Karpas-422 (cell line): Measurements from ENCODE around the gene SCUBE3. TPM values are rescaled to one million over a fixed set of nuclear protein-coding genes. Genes with fewer than 3 reads are reported as not detected.

Experiments used
- DNase-seq: peaks from one replicate; pipeline ENCODE4 v3.0.0-alpha.2; 2015
- H2AFZ ChIP-seq: fragments of 200-600 bp; sonication (generic); 2 replicates; pipeline ENCODE4 v1.6.1; 2014; ENCODE audit warnings: antibody characterized with exemption, low read length, mixed read lengths
- H3K27ac ChIP-seq: fragments of 200-600 bp; sonication (generic); 2 replicates; pipeline ENCODE4 v1.5.1; 2014; ENCODE audit warnings: mild to moderate bottlenecking, low read length, moderate library complexity
- H3K27me3 ChIP-seq: fragments of 200-600 bp; sonication (generic); 2 replicates; pipeline ENCODE4 v1.6.1; 2014; ENCODE audit warnings: low read length, mixed read lengths
- H3K36me3 ChIP-seq: fragments of 200-600 bp; sonication (generic); 2 replicates; pipeline ENCODE4 v1.6.1; 2014; ENCODE audit warnings: low read length, mixed read lengths; ENCODE audit not compliant: insufficient read depth
- H3K4me1 ChIP-seq: fragments of 200-600 bp; sonication (generic); 2 replicates; pipeline ENCODE4 v1.6.1; 2014; ENCODE audit warnings: mild to moderate bottlenecking, low read length, mixed read lengths
- H3K4me2 ChIP-seq: fragments of 200-600 bp; sonication (generic); 2 replicates; pipeline ENCODE4 v1.6.1; 2014; ENCODE audit warnings: low read length, low read depth, mild to moderate bottlenecking; ENCODE audit not compliant: poor library complexity, severe bottlenecking
- H3K4me3 ChIP-seq: fragments of 200-600 bp; sonication (generic); 2 replicates; pipeline ENCODE4 v1.5.1; 2014; ENCODE audit warnings: mild to moderate bottlenecking, antibody characterized with exemption, low read length, mixed read lengths
- H3K79me2 ChIP-seq: fragments of 200-600 bp; sonication (generic); 2 replicates; pipeline ENCODE4 v1.6.1; 2014; ENCODE audit warnings: mild to moderate bottlenecking, low read length, mixed read lengths
- H3K9ac ChIP-seq: fragments of 200-600 bp; sonication (generic); 2 replicates; pipeline ENCODE4 v1.6.0; 2014; ENCODE audit warnings: low read length
- H3K9me2 ChIP-seq: fragments of 200-600 bp; sonication (generic), shearing (Covaris generic); replicated peaks from 2 replicates; pipeline ENCODE4 v1.6.0; 2014; ENCODE audit warnings: mild to moderate bottlenecking, low read length, moderate library complexity; ENCODE audit not compliant: insufficient read depth
- H3K9me3 ChIP-seq: fragments of 300-700, 200-600 bp; sonication (generic); 2 replicates; pipeline ENCODE4 v1.6.1; 2014; ENCODE audit warnings: low read length, mixed read lengths
- H4K20me1 ChIP-seq: fragments of 200-600 bp; sonication (generic); 2 replicates; pipeline ENCODE4 v1.6.1; 2014; ENCODE audit warnings: mild to moderate bottlenecking, antibody characterized with exemption, low read length, low read depth; ENCODE audit not compliant: insufficient read depth
- total RNA-seq: library from RNA; depleted of rRNA; stranded (reverse); fragments of >200 nt; shearing (Covaris generic); gene quantifications from 2 replicates; pipeline ENCODE4 v1.2.3, GENCODE V29; 2014; ENCODE audit warnings: low replicate concordance

Gene SCUBE3
- total RNA-seq, 1 experiment from 2014 or later, result not detected

GRCh38 chr6:35251949-35252348 is 38.2 kb downstream of the SCUBE3 start:
- Histone ChIP-seq H2AFZ (no peak overlapping the region), H3K4me2 (no peak overlapping the region), H3K4me1 (peaks cover 8% of the 10 kb centered on the region), H3K79me2 (peaks cover 71% of the 10 kb centered on the region), H3K9me2 (no peaks in the 10 kb centered on the region), H3K9ac (no peak overlapping the region), H3K9me3 (no peaks in the 10 kb centered on the region), H3K27ac (no peak overlapping the region), H3K36me3 (no peaks in the 10 kb centered on the region), H3K4me3 (no peak overlapping the region), H4K20me1 (no peaks in the 10 kb centered on the region), H3K27me3 (no peaks in the 10 kb centered on the region)
- DNase-seq, result no peak

DNA sequence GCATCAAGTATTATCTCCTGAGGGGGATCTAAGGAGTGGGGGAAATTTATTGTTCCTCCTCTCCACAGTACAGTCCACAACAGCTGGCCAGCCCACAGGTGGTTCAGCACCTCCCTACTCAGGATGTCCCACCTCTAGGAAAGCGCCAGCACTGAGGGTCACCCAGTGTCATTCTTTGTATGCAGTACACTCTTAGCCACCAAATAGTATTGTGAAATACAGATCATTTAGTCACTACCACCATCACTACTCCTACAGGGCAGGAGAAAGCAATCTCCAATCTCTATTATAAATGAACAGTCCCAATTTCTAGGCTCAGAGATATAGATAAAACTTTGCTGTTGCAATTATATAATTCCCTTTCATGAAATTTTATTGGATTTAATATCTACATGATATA is 39.5 kb downstream of the SCUBE3 start:
- peaks cover 17% of the 10 kb centered on the region for H3K4me1 ChIP-seq
- no peaks in the 10 kb centered on the region for H4K20me1 ChIP-seq
- no peak overlapping the region for H3K4me2 ChIP-seq
- H3K27ac ChIP-seq, result no peak overlapping the region
- DNase-seq, result no peak
- no peak overlapping the region for H3K9ac ChIP-seq
- H3K36me3 ChIP-seq, result no peaks in the 10 kb centered on the region
- no peak overlapping the region for H3K4me3 ChIP-seq
- no peaks in the 10 kb centered on the region for H3K9me3 ChIP-seq
- H3K27me3 ChIP-seq, result no peaks in the 10 kb centered on the region
- H3K9me2 ChIP-seq, result no peaks in the 10 kb centered on the region
- H2AFZ ChIP-seq, result no peak overlapping the region
- peaks cover 76% of the 10 kb centered on the region for H3K79me2 ChIP-seq

DNA sequence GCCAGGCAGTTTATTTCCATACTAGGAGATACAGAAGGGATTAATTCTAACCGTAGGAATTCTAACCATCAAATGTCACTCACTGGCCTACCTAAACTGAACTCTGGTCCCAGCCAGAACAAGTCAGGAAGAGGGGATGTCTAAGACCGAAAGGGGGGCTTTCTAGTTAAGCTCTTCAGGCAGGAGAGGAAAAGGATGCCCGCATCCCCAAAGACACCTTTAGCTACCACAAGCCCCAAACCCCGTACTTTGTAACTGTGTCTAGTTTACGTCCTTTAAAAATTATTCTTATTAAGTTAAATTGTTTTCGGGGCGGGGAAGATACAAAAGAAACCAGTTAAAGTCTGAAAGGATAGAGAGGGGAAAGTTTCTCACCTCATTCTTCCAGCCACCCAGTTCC is 44.6 kb downstream of the SCUBE3 start:
- Histone ChIP-seq H4K20me1 (no peaks in the 10 kb centered on the region), H3K27me3 (no peaks in the 10 kb centered on the region), H3K36me3 (no peaks in the 10 kb centered on the region), H3K9ac (peak overlapping the region; percentile 97), H3K4me1 (peaks cover 42% of the 10 kb centered on the region), H3K9me2 (no peaks in the 10 kb centered on the region), H3K9me3 (no peaks in the 10 kb centered on the region), H3K79me2 (peaks cover 80% of the 10 kb centered on the region), H3K4me3 (peak overlapping the region; percentile 83), H3K27ac (peak overlapping the region; percentile 21; the same call in 1 of the 2 replicates), H3K4me2 (peak overlapping the region; percentile 83), H2AFZ (no peak overlapping the region)
- DNase-seq, result no peak

- peak; percentile 84 for DNase-seq
- H3K4me3 ChIP-seq, result peak overlapping the region; percentile 83
Observed at GRCh38 chr6:35258858-35259193, 45.1 kb downstream of the SCUBE3 start.

GRCh38 chr6:35259194-35259947 is 45.6 kb downstream of the SCUBE3 start, which contains the start of gene ZNF76:
TSS of gene ZNF76 (plus strand) at chr6:35259735. CDS start at chr6:35281152, 21,417 bp downstream.
- Histone ChIP-seq H3K27ac (peak within 1 kb of the TSS; percentile 76), H3K79me2 (peaks cover 77% of the 10 kb centered on the region), H3K27me3 (no peaks in the 10 kb centered on the region), H3K9me3 (no peaks in the 10 kb centered on the region), H4K20me1 (no peaks in the 10 kb centered on the region), H3K9me2 (no peaks in the 10 kb centered on the region), H3K4me2 (peak within 1 kb of the TSS; percentile 83), H3K9ac (peak within 1 kb of the TSS; percentile 97), H2AFZ (peak within 1 kb of the TSS; percentile 77), H3K4me3 (peak within 1 kb of the TSS; percentile 83), H3K4me1 (peaks cover 53% of the 10 kb centered on the region), H3K36me3 (no peaks in the 10 kb centered on the region)
- DNase-seq, result peak; percentile 99

More at GRCh38 chr6:35258858-35259193, 45.1 kb downstream of the SCUBE3 start:
- no peaks in the 10 kb centered on the region for H3K36me3 ChIP-seq
- peak overlapping the region; percentile 77 for H2AFZ ChIP-seq
- no peaks in the 10 kb centered on the region for H3K27me3 ChIP-seq
- H3K4me1 ChIP-seq, result peaks cover 47% of the 10 kb centered on the region
- H4K20me1 ChIP-seq, result no peaks in the 10 kb centered on the region
- H3K4me2 ChIP-seq, result peak overlapping the region; percentile 83
- no peaks in the 10 kb centered on the region for H3K9me2 ChIP-seq
- H3K79me2 ChIP-seq, result peaks cover 77% of the 10 kb centered on the region
- H3K9ac ChIP-seq, result peak overlapping the region; percentile 97
- no peaks in the 10 kb centered on the region for H3K9me3 ChIP-seq
- peak overlapping the region; percentile 21; the same call in 1 of the 2 replicates for H3K27ac ChIP-seq

- Histone ChIP-seq H3K9me3 (no peaks in the 10 kb centered on the region), H3K27ac (peak overlapping the region; percentile 76), H2AFZ (no peak overlapping the region), H3K4me2 (peak overlapping the region; percentile 83), H3K4me1 (peaks cover 58% of the 10 kb centered on the region), H3K4me3 (peak overlapping the region; percentile 83), H3K27me3 (no peaks in the 10 kb centered on the region), H3K79me2 (peaks cover 82% of the 10 kb centered on the region), H4K20me1 (no peaks in the 10 kb centered on the region), H3K9ac (peak overlapping the region; percentile 97), H3K36me3 (no peaks in the 10 kb centered on the region), H3K9me2 (no peaks in the 10 kb centered on the region)
- DNase-seq, result peak; percentile 83
Observed at GRCh38 chr6:35259948-35260590, 46.3 kb downstream of the SCUBE3 start.

DNA sequence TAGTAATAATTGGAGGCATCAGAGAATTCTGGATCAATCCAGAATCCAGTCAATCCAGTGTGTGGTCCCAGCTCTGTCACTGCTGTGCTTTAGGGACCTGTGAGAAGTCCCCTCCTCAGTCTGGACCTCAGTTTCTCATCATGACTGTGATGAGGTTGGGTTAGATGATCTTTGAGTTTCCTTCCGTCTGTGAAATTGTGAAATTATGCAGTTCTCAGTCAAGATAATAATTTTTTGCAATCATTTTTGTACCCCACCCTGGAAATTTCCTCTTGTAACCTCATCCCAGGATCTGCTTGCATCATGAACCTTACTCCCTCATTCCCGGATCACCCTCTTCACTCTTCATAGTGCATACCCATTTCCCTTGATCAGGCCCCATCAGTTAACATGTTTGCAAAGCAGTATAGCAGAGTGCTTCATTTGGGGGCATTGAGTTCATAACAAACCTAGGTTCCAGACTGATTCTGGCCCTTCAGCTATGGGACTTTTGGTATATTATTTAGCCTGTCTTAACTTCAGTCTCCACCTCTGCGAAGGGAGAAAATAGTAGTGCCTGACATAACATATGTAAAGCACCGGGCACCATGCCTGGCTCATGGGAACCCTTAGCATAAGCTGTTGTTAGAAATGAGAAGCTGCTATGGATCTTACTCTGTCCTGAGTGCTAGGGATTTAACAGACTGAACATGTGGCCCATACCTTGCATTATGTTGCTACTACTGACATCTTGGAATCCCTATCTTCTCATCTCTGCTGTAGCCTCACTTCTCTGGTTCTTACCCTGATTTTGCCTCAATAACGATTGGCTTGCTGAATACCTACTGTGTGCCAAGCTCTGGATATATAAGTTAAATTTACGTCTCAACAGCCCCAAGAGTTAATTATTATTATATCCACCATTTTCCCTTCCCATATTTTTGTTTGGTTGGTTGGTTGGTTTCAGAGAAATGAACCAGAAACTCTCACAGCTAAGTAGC is 47.1 kb downstream of the SCUBE3 start:
- peak overlapping the region; percentile 83 for H3K4me3 ChIP-seq
- DNase-seq, result no peak
- peaks cover 81% of the 10 kb centered on the region for H3K79me2 ChIP-seq
- H2AFZ ChIP-seq, result no peak overlapping the region
- H3K9ac ChIP-seq, result peak overlapping the region; percentile 97
- H3K27ac ChIP-seq, result peak overlapping the region; percentile 76
- H3K4me2 ChIP-seq, result peak overlapping the region; percentile 83
- no peaks in the 10 kb centered on the region for H3K9me3 ChIP-seq
- H3K27me3 ChIP-seq, result no peaks in the 10 kb centered on the region
- H3K36me3 ChIP-seq, result no peaks in the 10 kb centered on the region
- no peaks in the 10 kb centered on the region for H4K20me1 ChIP-seq
- H3K4me1 ChIP-seq, result peaks cover 58% of the 10 kb centered on the region
- H3K9me2 ChIP-seq, result no peaks in the 10 kb centered on the region
